ENCODE results near the gene MEGF9.

Gene MEGF9

DNA sequence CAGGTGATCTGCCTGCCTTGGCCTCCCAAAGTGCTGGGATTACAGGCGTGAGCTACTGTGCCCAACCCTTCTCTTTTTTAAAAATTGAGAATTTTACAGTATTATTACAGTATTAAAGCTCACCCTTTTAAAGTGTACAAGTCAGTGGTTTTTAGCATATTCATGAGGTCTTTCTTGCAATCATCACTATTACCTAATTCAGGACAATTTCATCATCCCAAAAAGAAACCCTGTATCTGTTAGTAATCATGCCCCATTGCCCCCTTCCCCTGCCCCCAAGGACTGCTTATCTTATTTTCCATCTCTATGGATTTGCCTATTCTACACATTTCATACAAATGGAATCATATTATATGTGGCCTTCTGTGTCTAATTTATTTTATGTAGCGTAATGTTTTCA lies 22.6 kb upstream of the MEGF9 start:
- DNase-seq = no peak
- Histone ChIP-seq H3K27me3 (no peaks in the 10 kb centered on the region), H3K4me3 (no peak overlapping the region), H3K9me3 (no peaks in the 10 kb centered on the region), H3K36me3 (no peaks in the 10 kb centered on the region), H3K4me1 (peaks cover 0 to 38% (median 18%) of the 10 kb centered on the region in 4 donors), H3K27ac (no peak overlapping the region)
- intact Hi-C loops (cut with DNase I; ENCODE audit: low total_unique reads) = no loop called here
- TF ChIP-seq, protein P1, sequence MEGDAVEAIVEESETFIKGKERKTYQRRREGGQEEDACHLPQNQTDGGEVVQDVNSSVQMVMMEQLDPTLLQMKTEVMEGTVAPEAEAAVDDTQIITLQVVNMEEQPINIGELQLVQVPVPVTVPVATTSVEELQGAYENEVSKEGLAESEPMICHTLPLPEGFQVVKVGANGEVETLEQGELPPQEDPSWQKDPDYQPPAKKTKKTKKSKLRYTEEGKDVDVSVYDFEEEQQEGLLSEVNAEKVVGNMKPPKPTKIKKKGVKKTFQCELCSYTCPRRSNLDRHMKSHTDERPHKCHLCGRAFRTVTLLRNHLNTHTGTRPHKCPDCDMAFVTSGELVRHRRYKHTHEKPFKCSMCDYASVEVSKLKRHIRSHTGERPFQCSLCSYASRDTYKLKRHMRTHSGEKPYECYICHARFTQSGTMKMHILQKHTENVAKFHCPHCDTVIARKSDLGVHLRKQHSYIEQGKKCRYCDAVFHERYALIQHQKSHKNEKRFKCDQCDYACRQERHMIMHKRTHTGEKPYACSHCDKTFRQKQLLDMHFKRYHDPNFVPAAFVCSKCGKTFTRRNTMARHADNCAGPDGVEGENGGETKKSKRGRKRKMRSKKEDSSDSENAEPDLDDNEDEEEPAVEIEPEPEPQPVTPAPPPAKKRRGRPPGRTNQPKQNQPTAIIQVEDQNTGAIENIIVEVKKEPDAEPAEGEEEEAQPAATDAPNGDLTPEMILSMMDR (IDR thresholded peaks at IDR 0.05) = no peak

DNA sequence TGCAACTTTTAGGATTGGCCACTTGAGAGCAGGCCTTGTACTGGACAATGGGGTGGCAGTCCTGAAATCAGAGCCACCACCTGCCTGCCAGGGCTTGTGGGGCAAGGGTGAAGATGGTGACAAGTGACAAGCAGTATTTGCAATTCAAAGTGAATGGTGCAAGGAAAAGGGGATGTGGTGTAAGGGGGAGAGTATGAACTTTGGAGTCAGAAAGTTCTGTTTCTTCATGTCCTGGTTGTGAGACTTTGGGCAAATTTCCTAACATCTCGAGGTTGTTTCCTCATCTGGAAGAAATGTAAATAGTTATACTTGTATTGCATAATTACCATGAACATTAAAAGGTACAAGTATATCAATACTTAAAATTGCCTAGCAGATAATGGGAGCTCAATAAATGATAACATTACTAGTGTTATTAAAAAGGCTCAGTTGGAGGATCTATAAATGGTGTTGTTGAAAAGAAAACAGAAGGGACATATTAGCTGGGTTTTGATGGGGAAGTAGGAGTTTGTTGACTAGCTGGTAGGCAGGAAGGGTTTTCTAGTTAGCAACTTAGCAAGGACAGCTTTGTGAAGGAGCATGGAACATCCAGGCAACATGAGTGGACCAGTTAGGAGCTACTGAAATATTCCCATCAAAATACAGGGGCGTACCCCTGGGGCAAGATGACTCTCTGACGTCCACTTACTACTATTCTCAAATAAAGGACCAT lies 21.3 kb upstream of the MEGF9 start:
- Histone ChIP-seq H3K4me1 (peaks cover 0 to 51% (median 28%) of the 10 kb centered on the region in 4 donors), H3K9me3 (no peaks in the 10 kb centered on the region), H3K27me3 (no peaks in the 10 kb centered on the region), H3K4me3 (no peak overlapping the region), H3K36me3 (no peaks in the 10 kb centered on the region), H3K27ac (peak overlapping the region; percentile 63 to 74)
- TF ChIP-seq, protein P1 (IDR thresholded peaks at IDR 0.05) = no peak
- intact Hi-C loops (cut with DNase I; ENCODE audit: low total_unique reads) = no loop called here
- DNase-seq = peak in 1 of 2 donors; percentile 38

DNA sequence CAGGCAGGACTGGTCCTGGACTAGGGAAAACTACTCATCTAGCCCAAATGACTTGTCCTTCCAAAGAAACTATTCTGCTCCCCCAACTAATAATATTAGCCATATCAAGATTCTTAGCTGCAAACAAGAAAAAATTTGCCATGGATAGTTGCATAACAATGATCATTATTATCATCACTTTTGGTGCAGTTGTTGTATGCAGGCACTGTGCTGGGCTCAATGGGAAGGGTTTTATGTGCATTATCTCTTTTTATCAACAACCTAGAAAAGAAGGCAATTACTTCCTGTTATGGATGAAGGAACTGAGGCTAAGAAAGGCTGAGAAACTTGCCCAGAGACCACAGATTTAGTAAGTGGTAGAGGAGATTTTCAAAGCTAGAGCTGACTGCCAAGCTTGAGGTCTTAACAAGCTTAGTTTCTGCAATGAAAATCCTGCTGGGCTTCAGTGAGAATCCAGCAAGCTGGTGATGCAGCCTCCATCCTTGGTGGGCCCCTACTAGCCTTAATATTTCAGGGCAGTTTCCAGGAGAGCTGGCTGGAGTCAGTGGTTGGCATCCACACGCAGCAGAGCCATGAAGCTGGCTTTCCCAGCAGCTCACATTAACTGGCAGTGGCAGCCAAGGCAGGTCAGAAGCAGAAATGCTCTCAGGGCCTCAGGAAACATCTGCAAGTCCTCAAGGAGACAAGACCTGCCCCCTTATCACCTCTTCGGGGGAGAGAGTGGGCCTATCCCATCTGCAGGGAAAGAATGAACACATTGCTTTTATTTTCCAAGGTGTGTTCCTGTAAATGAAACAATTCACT lies 20.5 kb upstream of the MEGF9 start:
- H3K4me3 ChIP-seq = no peak overlapping the region
- peak overlapping the region; percentile 63 to 74 for H3K27ac ChIP-seq
- intact Hi-C loops (cut with DNase I; ENCODE audit: low total_unique reads) = no loop called here

DNA sequence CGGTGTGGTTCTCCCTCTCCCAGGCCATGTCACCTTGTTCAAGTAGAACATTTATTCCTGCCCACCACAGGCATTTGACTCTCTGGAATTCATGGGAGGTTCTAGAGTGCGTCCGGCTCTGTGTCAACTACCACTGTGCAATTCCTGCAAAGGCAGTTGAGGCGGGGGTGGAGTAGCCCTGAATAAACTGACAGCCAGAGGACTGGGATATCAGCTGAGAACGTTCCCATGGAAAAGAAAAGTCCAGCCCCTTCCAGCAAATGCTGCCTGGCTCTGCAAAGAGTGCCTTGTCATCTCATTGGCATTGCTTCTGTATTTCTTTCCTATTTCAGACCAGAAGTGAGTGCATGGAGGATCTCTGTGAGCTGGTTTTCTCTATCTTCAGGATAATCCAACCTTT lies 18.9 kb upstream of the MEGF9 start:
- Histone ChIP-seq H3K4me3 (no peak overlapping the region), H3K36me3 (no peaks in the 10 kb centered on the region), H3K9me3 (no peaks in the 10 kb centered on the region), H3K4me1 (peaks cover 0 to 66% (median 37%) of the 10 kb centered on the region in 4 donors), H3K27ac (peak overlapping the region; percentile 73 to 79), H3K27me3 (no peaks in the 10 kb centered on the region)
- peak; percentile 66 to 93 for DNase-seq
- intact Hi-C loops (cut with DNase I; ENCODE audit: low total_unique reads) = no loop called here
- TF ChIP-seq, protein P1 (IDR thresholded peaks at IDR 0.05) = no peak

More for the DNA sequence above, 20.5 kb upstream of the MEGF9 start:
- TF ChIP-seq, protein P1 (IDR thresholded peaks at IDR 0.05) = no peak
- Histone ChIP-seq H3K36me3 (no peaks in the 10 kb centered on the region), H3K9me3 (no peaks in the 10 kb centered on the region), H3K4me1 (peaks cover 0 to 59% (median 33%) of the 10 kb centered on the region in 4 donors), H3K27me3 (no peaks in the 10 kb centered on the region)
- DNase-seq = no peak

DNA sequence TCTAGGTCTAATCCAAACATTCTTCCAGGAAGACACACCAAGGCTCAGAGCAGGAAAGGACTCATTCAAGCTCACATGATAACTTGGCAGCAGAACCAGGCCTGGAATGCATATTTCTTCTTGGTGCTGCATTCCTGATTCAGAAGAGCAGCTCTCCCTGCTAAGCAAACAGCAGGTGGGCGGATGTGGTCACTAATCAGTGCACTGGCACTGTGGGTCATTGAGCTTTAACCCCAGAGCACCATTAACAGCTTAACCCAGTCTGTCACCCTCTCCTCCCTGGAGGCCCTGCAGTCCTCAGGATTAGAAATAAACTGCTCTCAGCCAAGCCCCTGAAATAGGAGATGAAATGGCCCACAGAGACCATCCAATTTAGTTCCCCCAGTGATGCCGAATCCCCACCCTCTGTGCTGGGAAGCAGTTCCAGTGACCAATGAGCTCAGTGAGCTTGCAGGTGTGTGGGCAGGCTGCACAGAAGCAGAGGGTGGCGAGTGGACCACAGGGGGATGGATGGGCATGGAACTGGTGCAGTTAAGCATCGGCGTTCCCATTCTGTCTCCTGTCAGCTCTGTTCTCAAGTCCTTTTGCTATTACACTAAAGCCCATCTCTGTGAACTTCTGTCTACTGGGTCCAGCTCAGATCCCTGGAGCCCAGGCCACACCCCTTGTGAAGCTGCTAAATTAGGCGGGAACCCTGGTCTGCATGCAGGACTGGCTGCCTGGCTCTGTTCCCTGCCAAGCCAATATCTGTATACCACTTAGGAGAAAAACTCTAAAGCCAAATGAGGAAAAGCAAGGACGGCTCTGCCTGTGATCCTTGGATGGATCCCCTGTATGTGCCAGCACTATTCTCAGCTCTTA lies 16.6 kb upstream of the MEGF9 start:
- no peaks in the 10 kb centered on the region for H3K27me3 ChIP-seq
- DNase-seq = peak; percentile 64 to 78
- no peaks in the 10 kb centered on the region for H3K36me3 ChIP-seq
- no peak overlapping the region for H3K4me3 ChIP-seq
- H3K9me3 ChIP-seq = no peaks in the 10 kb centered on the region
- peak overlapping the region; percentile 73 to 79 for H3K27ac ChIP-seq
- TF ChIP-seq, protein P1 (IDR thresholded peaks at IDR 0.05) = no peak
- intact Hi-C loops (cut with DNase I; ENCODE audit: low total_unique reads) = no loop called here
- peaks cover 0 to 65% (median 37%) of the 10 kb centered on the region in 4 donors for H3K4me1 ChIP-seq

Measured in tibial artery (tissue), 4 donors.